ENCODE results near the gene SHB. TPM values are rescaled to one million over a fixed set of nuclear protein-coding genes. Genes with fewer than 3 reads are reported as not detected.
"Not testable (repeated sequence)": the region's sequence is repeated elsewhere in the genome, so short reads cannot be mapped to it uniquely, and the experiment has no call there.

SHB gene
- polyA plus RNA-seq, 3 donors, result 17.4 to 20.0 (median 17.9) TPM

GRCh38 chr9:37908698-37909186, 160.3 kb downstream of the SHB start:
- DNase-seq, result no peak

- DNase-seq, result no peak
These were observed 160.7 kb downstream of the SHB start for GRCh38 chr9:37908283-37908682.

- DNase-seq, result no peak
These were observed 162.5 kb downstream of the SHB start for GRCh38 chr9:37906312-37907239.

- DNase-seq, result no peak
These were observed 163.3 kb downstream of the SHB start for GRCh38 chr9:37905776-37906175.

- DNase-seq, result no peak
These were observed 163.9 kb downstream of the SHB start for GRCh38 chr9:37905131-37905505.

- no peak for DNase-seq
These were observed 164.4 kb downstream of the SHB start for GRCh38 chr9:37904445-37905130.

- peak; percentile 96 for DNase-seq
These were observed 165.2 kb downstream of the SHB start, which contains the start of gene SLC25A51 for GRCh38 chr9:37903647-37904444. SLC25A51 (minus strand) TSS chr9:37904127; CDS start chr9:37888550, 15,577 bp downstream.

- no peak for DNase-seq
These were observed 166.0 kb downstream of the SHB start for GRCh38 chr9:37902796-37903646.

GRCh38 chr9:37902131-37902530, 166.9 kb downstream of the SHB start:
- DNase-seq, result no peak

- no peak for DNase-seq
These were observed 170.0 kb downstream of the SHB start for GRCh38 chr9:37899041-37899440.

GRCh38 chr9:37897665-37898064, 171.4 kb downstream of the SHB start:
- DNase-seq, result no peak

GRCh38 chr9:37892063-37892462, 177.0 kb downstream of the SHB start:
- no peak for DNase-seq

GRCh38 chr9:37891042-37891441, 178.0 kb downstream of the SHB start:
- not testable (repeated sequence) for DNase-seq

- DNase-seq, result no peak
These were observed 179.5 kb downstream of the SHB start for GRCh38 chr9:37889536-37889935.

- DNase-seq, result not testable (repeated sequence)
These were observed 180.9 kb downstream of the SHB start for GRCh38 chr9:37887977-37888583.

GRCh38 chr9:37880916-37881479, 188.0 kb downstream of the SHB start:
- DNase-seq, result no peak

GRCh38 chr9:37876376-37876775, 192.7 kb downstream of the SHB start:
- DNase-seq, result no peak

- DNase-seq, result no peak
These were observed 195.1 kb downstream of the SHB start for GRCh38 chr9:37873955-37874354.

GRCh38 chr9:37870799-37871176, 198.2 kb downstream of the SHB start:
- DNase-seq, result no peak

GRCh38 chr9:37870081-37870798, 198.8 kb downstream of the SHB start:
- no peak for DNase-seq

All from renal pelvis (tissue), 4 donors.